ENCODE measurements around the gene MFF. TPM values are rescaled to one million over a fixed set of nuclear protein-coding genes. Genes with fewer than 3 reads are reported as not detected.

The MFF gene
- total RNA-seq, 4 donors from 2014 or later, result 94.5 to 151 (median 131) TPM

DNA sequence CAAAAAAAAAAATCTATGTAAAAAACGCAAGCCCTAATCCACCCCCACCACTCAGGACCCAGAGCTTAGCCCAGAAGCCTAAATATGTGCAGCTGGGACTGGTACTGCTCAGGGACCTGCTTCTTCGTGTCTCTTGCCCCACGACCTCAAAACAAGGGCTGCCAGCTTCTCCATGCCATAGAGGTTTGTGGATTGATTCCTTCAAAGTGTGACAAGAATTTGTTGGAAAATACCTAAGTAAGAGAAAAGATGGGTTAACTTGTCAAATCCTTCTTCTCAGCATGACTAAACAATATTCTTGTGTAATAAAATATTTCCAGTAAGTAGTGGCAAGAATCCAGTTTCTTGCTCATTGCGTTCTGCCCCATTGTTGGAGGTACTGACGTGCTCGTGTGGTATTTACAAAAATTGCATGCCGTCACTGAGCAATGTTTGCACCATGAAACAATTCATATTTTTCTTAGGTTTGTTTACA lies 63.5 kb downstream of the MFF start:
- H3K9me3 ChIP-seq, result no peaks in the 10 kb centered on the region
- in situ Hi-C loops (cut with MboI; ENCODE audit: low sequenced_read_pairs in 4 of 4), result no loop called here
- H3K36me3 ChIP-seq, result no peaks in the 10 kb centered on the region
- intact Hi-C loops (cut with DNase I; ENCODE audit: low total_unique reads), result no loop called here
- H3K4me1 ChIP-seq, result no peaks in the 10 kb centered on the region
- H3K4me3 ChIP-seq, result no peak overlapping the region
- no peak for DNase-seq
- no peak for ATAC-seq
- peaks cover 0 to 12% (median 9%) of the 10 kb centered on the region in 3 donors for H3K27me3 ChIP-seq
- no peak overlapping the region for H3K27ac ChIP-seq
- TF ChIP-seq, protein P1, sequence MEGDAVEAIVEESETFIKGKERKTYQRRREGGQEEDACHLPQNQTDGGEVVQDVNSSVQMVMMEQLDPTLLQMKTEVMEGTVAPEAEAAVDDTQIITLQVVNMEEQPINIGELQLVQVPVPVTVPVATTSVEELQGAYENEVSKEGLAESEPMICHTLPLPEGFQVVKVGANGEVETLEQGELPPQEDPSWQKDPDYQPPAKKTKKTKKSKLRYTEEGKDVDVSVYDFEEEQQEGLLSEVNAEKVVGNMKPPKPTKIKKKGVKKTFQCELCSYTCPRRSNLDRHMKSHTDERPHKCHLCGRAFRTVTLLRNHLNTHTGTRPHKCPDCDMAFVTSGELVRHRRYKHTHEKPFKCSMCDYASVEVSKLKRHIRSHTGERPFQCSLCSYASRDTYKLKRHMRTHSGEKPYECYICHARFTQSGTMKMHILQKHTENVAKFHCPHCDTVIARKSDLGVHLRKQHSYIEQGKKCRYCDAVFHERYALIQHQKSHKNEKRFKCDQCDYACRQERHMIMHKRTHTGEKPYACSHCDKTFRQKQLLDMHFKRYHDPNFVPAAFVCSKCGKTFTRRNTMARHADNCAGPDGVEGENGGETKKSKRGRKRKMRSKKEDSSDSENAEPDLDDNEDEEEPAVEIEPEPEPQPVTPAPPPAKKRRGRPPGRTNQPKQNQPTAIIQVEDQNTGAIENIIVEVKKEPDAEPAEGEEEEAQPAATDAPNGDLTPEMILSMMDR (IDR thresholded peaks at IDR 0.05 in 4 of 5, conservative IDR thresholded peaks at IDR 0.05 in 1 of 5), result no peak
- no peak for TF ChIP-seq POLR2A (IDR thresholded peaks at IDR 0.05)

DNA sequence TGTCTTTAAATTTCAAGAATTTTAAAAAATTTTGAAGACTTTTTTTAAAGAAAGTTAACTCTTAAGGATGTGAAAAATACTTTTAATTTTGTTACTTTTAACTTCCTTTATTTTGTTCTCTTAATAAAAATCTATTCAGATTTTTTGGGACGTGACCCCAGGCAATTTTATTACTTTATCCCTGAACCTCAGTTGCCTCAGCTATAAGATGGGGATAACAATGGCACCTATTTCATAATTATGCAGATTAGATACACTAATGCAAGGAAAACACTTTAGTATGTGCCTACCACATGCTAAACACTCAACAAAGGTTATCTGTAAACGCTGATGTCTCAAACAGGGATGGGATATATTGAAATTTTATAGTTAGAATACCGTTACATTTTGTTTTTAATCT lies 64.2 kb downstream of the MFF start:
- H3K4me1 ChIP-seq, result no peaks in the 10 kb centered on the region
- H3K27me3 ChIP-seq, result peaks cover 0 to 9% (median 4%) of the 10 kb centered on the region in 3 donors
- H3K36me3 ChIP-seq, result no peaks in the 10 kb centered on the region
- ATAC-seq (no peak), DNase-seq (no peak)
- intact Hi-C loops (cut with DNase I; ENCODE audit: low total_unique reads), result no loop called here
- TF ChIP-seq, protein P1 (IDR thresholded peaks at IDR 0.05 in 4 of 5, conservative IDR thresholded peaks at IDR 0.05 in 1 of 5), result no peak
- no peak for TF ChIP-seq POLR2A (IDR thresholded peaks at IDR 0.05)
- no peaks in the 10 kb centered on the region for H3K9me3 ChIP-seq
- no peak overlapping the region for H3K4me3 ChIP-seq
- H3K27ac ChIP-seq, result no peak overlapping the region
- in situ Hi-C loops (cut with MboI; ENCODE audit: low sequenced_read_pairs in 4 of 4), result no loop called here

DNA sequence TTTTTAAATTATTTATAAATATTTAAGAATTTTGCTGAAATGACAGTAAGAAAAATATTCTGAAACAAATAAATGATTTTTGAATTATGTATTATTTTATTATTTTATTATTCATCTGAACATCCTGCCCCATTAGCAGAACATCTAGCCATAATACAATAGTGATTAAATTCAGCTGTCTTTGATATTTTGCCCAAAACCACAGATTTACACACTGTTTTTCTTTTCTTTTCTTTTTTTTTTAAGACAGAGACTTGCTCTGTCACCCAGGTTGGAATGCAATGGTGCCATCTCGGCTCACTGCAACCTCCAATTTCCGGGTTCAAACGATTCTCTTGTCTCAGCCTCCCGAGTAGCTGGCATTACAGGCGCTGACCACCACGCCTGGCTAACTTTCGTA lies 64.6 kb downstream of the MFF start:
- no peak for TF ChIP-seq POLR2A (IDR thresholded peaks at IDR 0.05)
- TF ChIP-seq, protein P1 (IDR thresholded peaks at IDR 0.05 in 4 of 5, conservative IDR thresholded peaks at IDR 0.05 in 1 of 5), result no peak
- in situ Hi-C loops (cut with MboI; ENCODE audit: low sequenced_read_pairs in 4 of 4) (no loop called here), intact Hi-C loops (cut with DNase I; ENCODE audit: low total_unique reads) (no loop called here)
- Histone ChIP-seq H3K9me3 (no peaks in the 10 kb centered on the region), H3K27me3 (peaks cover 0 to 5% (median under 1%) of the 10 kb centered on the region in 3 donors), H3K36me3 (no peaks in the 10 kb centered on the region), H3K4me3 (no peak overlapping the region), H3K27ac (no peak overlapping the region), H3K4me1 (no peaks in the 10 kb centered on the region)
- DNase-seq, result no peak
- no peak for ATAC-seq

DNA sequence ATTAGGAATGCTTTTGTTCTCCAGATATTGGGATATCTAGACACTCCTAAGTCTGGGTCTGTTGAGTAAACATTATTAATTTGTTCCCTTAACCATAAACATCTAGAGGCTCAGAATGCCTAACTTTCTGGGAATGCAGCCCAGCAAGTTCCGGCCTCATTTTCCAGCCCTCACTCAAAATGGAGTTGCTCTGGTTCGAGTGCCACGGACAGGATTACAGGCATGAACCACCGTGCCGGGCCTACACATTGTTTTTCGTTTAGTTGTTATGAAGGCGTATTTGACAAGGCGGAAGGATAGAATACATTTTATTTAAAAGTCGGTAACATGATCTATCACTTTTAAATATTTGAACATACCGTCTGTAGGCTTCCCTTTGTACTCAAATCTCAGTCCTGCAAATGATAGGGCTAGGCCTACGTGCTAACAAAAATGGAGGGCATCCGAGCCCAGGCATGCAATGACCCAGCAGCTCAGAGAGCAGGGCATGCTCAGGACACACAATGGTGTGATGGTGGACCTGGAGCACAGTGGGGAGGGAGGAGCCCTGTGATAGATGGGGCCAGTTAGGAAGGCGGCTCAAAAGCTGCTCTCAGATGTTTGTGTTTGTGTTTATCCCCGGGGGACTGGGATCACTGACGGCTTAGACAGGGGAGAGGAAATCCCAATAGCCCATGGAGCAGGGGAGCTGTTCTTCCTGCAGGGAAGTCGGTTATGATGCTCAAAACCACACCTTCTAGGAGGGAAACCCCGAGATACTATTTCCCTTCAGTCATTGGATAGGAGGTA lies 65.6 kb downstream of the MFF start:
- in situ Hi-C loops (cut with MboI; ENCODE audit: low sequenced_read_pairs in 4 of 4) (no loop called here), intact Hi-C loops (cut with DNase I; ENCODE audit: low total_unique reads) (no loop called here)
- no peak for ATAC-seq

More for the DNA sequence above, 65.6 kb downstream of the MFF start:
- H3K4me3 ChIP-seq, result no peak overlapping the region
- no peaks in the 10 kb centered on the region for H3K9me3 ChIP-seq
- H3K36me3 ChIP-seq, result no peaks in the 10 kb centered on the region
- H3K27me3 ChIP-seq, result no peaks in the 10 kb centered on the region
- H3K27ac ChIP-seq, result no peak overlapping the region
- TF ChIP-seq, protein P1 (IDR thresholded peaks at IDR 0.05 in 4 of 5, conservative IDR thresholded peaks at IDR 0.05 in 1 of 5), result no peak
- TF ChIP-seq POLR2A (IDR thresholded peaks at IDR 0.05), result no peak
- H3K4me1 ChIP-seq, result no peaks in the 10 kb centered on the region
- no peak for DNase-seq

All from gastrocnemius medialis (tissue), 4 donors.